NT2/D1 (cell line): Measurements from ENCODE around the gene EFR3B.

Experiments
- DNase-seq: peaks from one replicate; pipeline ENCODE4 v3.0.0-alpha.2; 2011; ENCODE audit warnings: low read depth, low spot score
- H3K27me3 ChIP-seq: 2 replicates; pipeline ENCODE4 v1.6.0; 2011; ENCODE audit warnings: mild to moderate bottlenecking; ENCODE audit not compliant: insufficient read length, insufficient read depth
- H3K36me3 ChIP-seq: 2 replicates; pipeline ENCODE4 v1.6.1; 2011; ENCODE audit warnings: mild to moderate bottlenecking, low read length, mixed read lengths; ENCODE audit not compliant: insufficient read depth, insufficient read length
- H3K4me1 ChIP-seq: 2 replicates; pipeline ENCODE4 v1.5.1; 2011; ENCODE audit not compliant: insufficient read depth, insufficient read length
- H3K4me3 ChIP-seq: 2 replicates; pipeline ENCODE4 v1.5.1; 2011; ENCODE audit warnings: low read depth; ENCODE audit not compliant: insufficient read length
- H3K9ac ChIP-seq: 2 replicates; pipeline ENCODE4 v1.6.0; 2011; ENCODE audit warnings: low read depth; ENCODE audit not compliant: insufficient read length
- H3K9me3 ChIP-seq: 2 replicates; pipeline ENCODE4 v1.5.1; 2011; ENCODE audit warnings: mild to moderate bottlenecking, low read length; ENCODE audit not compliant: insufficient read depth
- SUZ12 ChIP-seq: IDR thresholded peaks from 2 replicates; pipeline ENCODE4 v1.6.1; 2011; ENCODE audit not compliant: insufficient read length, insufficient read depth; ENCODE audit errors: extremely low read depth
- YY1 ChIP-seq: IDR thresholded peaks from 2 replicates; pipeline ENCODE4 v1.6.1; 2011; ENCODE audit not compliant: insufficient read length, insufficient read depth
- ZNF274 ChIP-seq: IDR thresholded peaks from 2 replicates; pipeline ENCODE4 v1.6.1; 2011; ENCODE audit warnings: mild to moderate bottlenecking, low read depth, low read length

The EFR3B gene

GRCh38 chr2:25025229-25026007 is 16.5 kb upstream of the EFR3B start:
- Histone ChIP-seq H3K9ac (no peak overlapping the region), H3K4me3 (no peak overlapping the region), H3K4me1 (no peaks in the 10 kb centered on the region), H3K27me3 (no peaks in the 10 kb centered on the region), H3K36me3 (no peaks in the 10 kb centered on the region), H3K9me3 (no peaks in the 10 kb centered on the region)
- TF ChIP-seq ZNF274: no peak
- no peak for TF ChIP-seq YY1
- no peak for TF ChIP-seq SUZ12
- DNase-seq: no peak

- Histone ChIP-seq H3K4me1 (no peaks in the 10 kb centered on the region), H3K9me3 (no peaks in the 10 kb centered on the region), H3K36me3 (no peaks in the 10 kb centered on the region), H3K27me3 (no peaks in the 10 kb centered on the region), H3K9ac (no peak overlapping the region), H3K4me3 (no peak overlapping the region)
- TF ChIP-seq ZNF274 (no peak), YY1 (no peak), SUZ12 (no peak)
- DNase-seq: no peak
These were observed 15.8 kb upstream of the EFR3B start for GRCh38 chr2:25026008-25026530.

- Histone ChIP-seq H3K9ac (no peak overlapping the region), H3K27me3 (no peaks in the 10 kb centered on the region), H3K4me3 (no peak overlapping the region), H3K36me3 (no peaks in the 10 kb centered on the region), H3K4me1 (no peaks in the 10 kb centered on the region), H3K9me3 (no peaks in the 10 kb centered on the region)
- DNase-seq: no peak
- TF ChIP-seq ZNF274 (no peak), YY1 (no peak), SUZ12 (no peak)
These were observed 12.7 kb upstream of the EFR3B start for GRCh38 chr2:25029183-25029554.

- Histone ChIP-seq H3K9ac (no peak overlapping the region), H3K27me3 (no peaks in the 10 kb centered on the region), H3K36me3 (no peaks in the 10 kb centered on the region), H3K4me3 (no peak overlapping the region), H3K9me3 (no peaks in the 10 kb centered on the region), H3K4me1 (no peaks in the 10 kb centered on the region)
- no peak for TF ChIP-seq SUZ12
- no peak for TF ChIP-seq YY1
- no peak for DNase-seq
These were observed 11.2 kb upstream of the EFR3B start for GRCh38 chr2:25030702-25031101.

GRCh38 chr2:25032094-25032493 is 9.8 kb upstream of the EFR3B start:
- no peak for DNase-seq
- Histone ChIP-seq H3K4me1 (no peaks in the 10 kb centered on the region), H3K9me3 (no peaks in the 10 kb centered on the region), H3K4me3 (no peak overlapping the region), H3K36me3 (no peaks in the 10 kb centered on the region), H3K9ac (no peak overlapping the region), H3K27me3 (no peaks in the 10 kb centered on the region)
- TF ChIP-seq SUZ12 (no peak), ZNF274 (no peak), YY1 (no peak)

- TF ChIP-seq ZNF274 (no peak), SUZ12 (no peak), YY1 (no peak)
- no peak for DNase-seq
These were observed 9.0 kb upstream of the EFR3B start for GRCh38 chr2:25032901-25033300.

GRCh38 chr2:25034081-25034480 is 7.8 kb upstream of the EFR3B start:
- TF ChIP-seq SUZ12 (no peak), YY1 (no peak), ZNF274 (no peak)
- no peaks in the 10 kb centered on the region for H3K4me1 ChIP-seq
- H3K27me3 ChIP-seq: no peaks in the 10 kb centered on the region
- H3K4me3 ChIP-seq: no peak overlapping the region
- DNase-seq: no peak
- H3K9ac ChIP-seq: no peak overlapping the region
- H3K9me3 ChIP-seq: no peaks in the 10 kb centered on the region
- H3K36me3 ChIP-seq: no peaks in the 10 kb centered on the region

More at GRCh38 chr2:25032901-25033300, 9.0 kb upstream of the EFR3B start:
- no peaks in the 10 kb centered on the region for H3K27me3 ChIP-seq
- no peaks in the 10 kb centered on the region for H3K4me1 ChIP-seq
- no peak overlapping the region for H3K9ac ChIP-seq
- H3K36me3 ChIP-seq: no peaks in the 10 kb centered on the region
- no peak overlapping the region for H3K4me3 ChIP-seq
- no peaks in the 10 kb centered on the region for H3K9me3 ChIP-seq
